Subcutaneous adipose tissue (tissue), 4 donors: ENCODE results near the gene KCND2. TPM values are rescaled to one million over a fixed set of nuclear protein-coding genes. Genes with fewer than 3 reads are reported as not detected.

Source experiments
- CTCF ChIP-seq: fragments of 450-650 bp; IDR thresholded peaks from one replicate; pipeline ENCODE4 v1.5.1; 2016; ENCODE audit warnings: low read depth, mild to moderate bottlenecking, control low read depth, antibody characterized with exemption, moderate library complexity
- total RNA-seq, 4 donors: library from RNA; depleted of rRNA; stranded (reverse); fragments of >200 nt; gene quantifications; one replicate each; pipeline ENCODE4 v1.1.0, GENCODE V29; 2016

KCND2 gene
- total RNA-seq, 4 donors from 2014 or later: 1.5 to 8.0 (median 1.8) TPM

GRCh38 chr7:120480930-120481329, 208.0 kb downstream of the KCND2 start:
- TF ChIP-seq CTCF: no peak

GRCh38 chr7:120486164-120486563, 213.2 kb downstream of the KCND2 start:
- no peak for TF ChIP-seq CTCF

GRCh38 chr7:120502132-120502531, 229.2 kb downstream of the KCND2 start:
- no peak for TF ChIP-seq CTCF

GRCh38 chr7:120502825-120503224, 229.8 kb downstream of the KCND2 start:
- TF ChIP-seq CTCF: no peak

GRCh38 chr7:120504386-120504785, 231.4 kb downstream of the KCND2 start:
- no peak for TF ChIP-seq CTCF

GRCh38 chr7:120505770-120506169, 232.8 kb downstream of the KCND2 start:
- TF ChIP-seq CTCF: no peak

GRCh38 chr7:120512701-120513100, 239.7 kb downstream of the KCND2 start:
- TF ChIP-seq CTCF: no peak
